ENCODE results near the gene ZNF526.

Gene ZNF526

GRCh38 chr19:42246143-42246921, 26.2 kb downstream of the ZNF526 start (continued):
- TF ChIP-seq ZBTB1 (tag by site-specific recombination; IDR thresholded peaks at IDR 0.05) (no peak), ZNF133 (tag by site-specific recombination; IDR thresholded peaks at IDR 0.05) (peak; percentile 72), GLI2 (tag by site-specific recombination; IDR thresholded peaks at IDR 0.05; ENCODE audit: borderline replicate concordance, low read depth) (no peak), ZNF19 (tag by site-specific recombination; IDR thresholded peaks at IDR 0.05; ENCODE audit: low read depth) (no peak), ZNF416 (tag by site-specific recombination; IDR thresholded peaks at IDR 0.05) (no peak), HOXA7 (CRISPR knock-in tag; IDR thresholded peaks at IDR 0.05; ENCODE audit: borderline replicate concordance) (no peak), AEBP2 (tag by site-specific recombination; IDR thresholded peaks at IDR 0.05; ENCODE audit: borderline replicate concordance) (no peak), HIC1 (tag by site-specific recombination; IDR thresholded peaks at IDR 0.05) (peak; percentile 83), ZNF768 (tag by site-specific recombination; IDR thresholded peaks at IDR 0.05) (peak; percentile 86; the same call in 1 of the 2 replicates), ZBTB17 (tag by site-specific recombination; IDR thresholded peaks at IDR 0.05) (peak; percentile 86), ZNF561 (tag by site-specific recombination; IDR thresholded peaks at IDR 0.05; ENCODE audit: borderline replicate concordance) (0 out of 2 replicates have a peak, but pooled peaks have one; percentile 61), ZNF362 (tag by site-specific recombination; IDR thresholded peaks at IDR 0.05) (no peak), IKZF3 (tag by site-specific recombination; IDR thresholded peaks at IDR 0.05) (peak; percentile 92), ZNF266 (tag by site-specific recombination; IDR thresholded peaks at IDR 0.05; ENCODE audit: low read depth) (no peak), KLF7 (tag by site-specific recombination; IDR thresholded peaks at IDR 0.05; ENCODE audit: borderline replicate concordance) (no peak), ZNF510 (tag by site-specific recombination; IDR thresholded peaks at IDR 0.05; ENCODE audit: insufficient replicate concordance) (no peak), WT1 (tag by site-specific recombination; IDR thresholded peaks at IDR 0.05) (no peak), ZBTB8A (tag by site-specific recombination; IDR thresholded peaks at IDR 0.05) (no peak), ZNF513 (tag by site-specific recombination; IDR thresholded peaks at IDR 0.05) (no peak), SP3 (tag by site-specific recombination; IDR thresholded peaks at IDR 0.05) (no peak), GLIS1 (tag by site-specific recombination; IDR thresholded peaks at IDR 0.05) (peak; percentile 68; the same call in 1 of the 2 replicates), ZNF280D (tag by site-specific recombination; IDR thresholded peaks at IDR 0.05) (no peak), ZNF223 (tag by site-specific recombination; IDR thresholded peaks at IDR 0.05) (no peak), ZNF639 (tag by site-specific recombination; IDR thresholded peaks at IDR 0.05) (no peak), ZNF645 (tag by site-specific recombination; IDR thresholded peaks at IDR 0.05) (no peak)

Measured in HEK293 (cell line).